Right ventricle myocardium inferior (tissue), 1 donor: ENCODE measurements around the gene PCDHGB7. TPM values are rescaled to one million over a fixed set of nuclear protein-coding genes. Genes with fewer than 3 reads are reported as not detected.
"Not testable (repeated sequence)": the region's sequence is repeated elsewhere in the genome, so short reads cannot be mapped to it uniquely, and the experiment has no call there.

Experiments
- ATAC-seq: fragments of 200-7000 bp; cut with Tn5 transposase; one replicate; pipeline ENCODE4 v1.9.1; 2020; ENCODE audit warnings: mild to moderate bottlenecking, moderate library complexity
- DNase-seq: peaks from one replicate; pipeline ENCODE4 v3.0.0; 2021; ENCODE audit errors: missing footprints
- intact Hi-C: fragments of 100-400 bp; cut with DNase I; formaldehyde crosslinking; loops from one replicate; pipeline ENCODE4 v1.11.0; 2022
- long read RNA-seq: library from polyadenylated mRNA; unstranded; transcript quantifications from one replicate; pipeline ENCODE4 v2.0.0, GENCODE V29; 2021
- total RNA-seq: library from RNA; stranded (reverse); fragmentation: NEBNext Ultra II Directional; extraction: Animal tissue kit (Norgen Biotek cat#: 25700); gene quantifications from one replicate; pipeline ENCODE4 v1.2.1, GENCODE V29; 2021
- donor health status: DM: no; HTN: yes; CAD: no; lungs with severe emphysema.

PCDHGB7 gene
- total RNA-seq: 8.6 TPM
- long read RNA-seq, full-length matches to known transcripts: 2 of 2 reads
- long read RNA-seq, partial matches to known transcripts: 0 of 2 reads
- long read RNA-seq, other reads (novel, unspliced or antisense): 0 of 2 reads

- ATAC-seq (peak; percentile 92), DNase-seq (peak; percentile 89)
- intact Hi-C loops: loop anchor here (2.0 kb wide), 2 partner anchors 107 to 141 kb away; no protein-coding TSS in a partner anchor
These were observed at the start of gene PCDHGB7 for GRCh38 chr5:141417494-141418172. PCDHGB7 (plus strand) TSS chr5:141417677; CDS start chr5:141417860, 183 bp downstream.

- ATAC-seq (peak; percentile 86), DNase-seq (peak; percentile 84)
- intact Hi-C loops: loop anchor here (5.0 kb wide), 1 partner anchor 42 kb away; the partner anchor contains the start of gene PCDHGA10
These were observed 47.3 kb upstream of the PCDHGB7 start, which contains the start of gene PCDHGB3 for GRCh38 chr5:141369994-141370848. PCDHGB3 (plus strand) TSS chr5:141370242; CDS start chr5:141370395, 153 bp downstream.

- DNase-seq (no peak), ATAC-seq (peak; percentile 34)
- intact Hi-C loops: loop anchor here (5.0 kb wide), 1 partner anchor 40 kb away; the partner anchor contains the start of gene PCDHGA10
These were observed 45.7 kb upstream of the PCDHGB7 start for GRCh38 chr5:141371572-141372475.

- no peak for ATAC-seq
- intact Hi-C loops: loop anchor here (5.0 kb wide), 1 partner anchor 39 kb away; the partner anchor contains the start of gene PCDHGA10
These were observed 43.7 kb upstream of the PCDHGB7 start, which contains the start of gene PCDHGA6 for GRCh38 chr5:141373673-141374317. PCDHGA6 (plus strand) TSS chr5:141373891; CDS start chr5:141374084, 193 bp downstream.

GRCh38 chr5:141374627-141375026 is 42.9 kb upstream of the PCDHGB7 start:
- DNase-seq: no peak
- intact Hi-C loops: loop anchor here (1.0 to 5.0 kb wide), 2 partner anchors 21 to 38 kb away; partner anchors contain the start of gene PCDHGA10
- ATAC-seq: peak; percentile 26

More at GRCh38 chr5:141373673-141374317, 43.7 kb upstream of the PCDHGB7 start, which contains the start of gene PCDHGA6:
- no peak for DNase-seq

- intact Hi-C loops: loop anchor here (1.0 kb wide), 1 partner anchor 20 kb away; no protein-coding TSS in a partner anchor
These were observed 41.9 kb upstream of the PCDHGB7 start for GRCh38 chr5:141375444-141376155.

GRCh38 chr5:141382469-141383294 is 34.8 kb upstream of the PCDHGB7 start, which contains the start of gene PCDHGA7:
PCDHGA7 (plus strand) TSS chr5:141382742; CDS start chr5:141382900, 158 bp downstream.
- no peak for ATAC-seq

More at GRCh38 chr5:141375444-141376155, 41.9 kb upstream of the PCDHGB7 start:
- not testable (repeated sequence) for DNase-seq
- ATAC-seq: peak; percentile 26

GRCh38 chr5:141383345-141383744 is 34.1 kb upstream of the PCDHGB7 start:
- ATAC-seq (no peak), DNase-seq (no peak)
- intact Hi-C loops: no loop called here

More at GRCh38 chr5:141382469-141383294, 34.8 kb upstream of the PCDHGB7 start, which contains the start of gene PCDHGA7:
- intact Hi-C loops: no loop called here
- no peak for DNase-seq

GRCh38 chr5:141384471-141385267 is 32.8 kb upstream of the PCDHGB7 start:
- no peak for ATAC-seq
- intact Hi-C loops: no loop called here
- peak; percentile 62 for DNase-seq

GRCh38 chr5:141387557-141388311 is 29.7 kb upstream of the PCDHGB7 start, which contains the start of gene PCDHGB4:
PCDHGB4 (plus strand) TSS chr5:141387698; CDS start chr5:141387885, 187 bp downstream.
- intact Hi-C loops: not testable (repeated sequence)
- ATAC-seq (peak; percentile 84), DNase-seq (peak; percentile 57)

- no peak for DNase-seq
- ATAC-seq: no peak
- intact Hi-C loops: no loop called here
These were observed 28.8 kb upstream of the PCDHGB7 start for GRCh38 chr5:141388661-141389060.

- DNase-seq (no peak), ATAC-seq (no peak)
- intact Hi-C loops: no loop called here
These were observed 28.1 kb upstream of the PCDHGB7 start for GRCh38 chr5:141389153-141390042.
